Panc1 (cell line): ENCODE data around the gene PYHIN1. TPM values are rescaled to one million over a fixed set of nuclear protein-coding genes. Genes with fewer than 3 reads are reported as not detected.
A peak's percentile ranks its signal among the peaks of the same experiment; 100 is the strongest.

Experiments used
- ATAC-seq: fragments of 200-7000 bp; cut with Tn5 transposase; 2 replicates; pipeline ENCODE4 v1.9.1; 2020; ENCODE audit warnings: mild to moderate bottlenecking, moderate library complexity
- BruUV-seq: library from RNA; stranded (reverse); fragments of 400-500 nt; replicated peaks from 2 replicates; lab custom pipeline; 2021; lab: Mats Ljungman, UMichigan
- CTCF ChIA-PET: fragments of 300-600 bp; sonication (Branson Sonifier 250); formaldehyde crosslinking; loops from one replicate; lab custom pipeline; 2022; ENCODE audit warnings: antibody characterized with exemption; lab: Charles Lee
- POLR2A ChIA-PET: fragments of 300-600 bp; sonication (Branson Sonifier 250); formaldehyde crosslinking; loops from one replicate; lab custom pipeline; 2022; ENCODE audit warnings: antibody characterized with exemption; lab: Charles Lee
- DNase-seq: peaks from one replicate; pipeline ENCODE4 v3.0.0-alpha.2; 2010; ENCODE audit warnings: low read depth, low spot score
- H3K27ac ChIP-seq: 2 replicates; pipeline ENCODE4 v1.5.1; 2011; ENCODE audit warnings: mild to moderate bottlenecking, low read length, inconsistent platforms
- H3K27me3 ChIP-seq: fragments of 200-500 bp; sonication (Bioruptor generic); 2 replicates; pipeline ENCODE4 v1.6.0; 2014; ENCODE audit warnings: low read length, inconsistent platforms; ENCODE audit not compliant: control insufficient read depth, insufficient read depth
- H3K36me3 ChIP-seq: fragments of 200-500 bp; sonication (Bioruptor generic); 2 replicates; pipeline ENCODE4 v1.5.1; 2014; ENCODE audit warnings: inconsistent platforms, mild to moderate bottlenecking, low read length, moderate library complexity; ENCODE audit not compliant: control insufficient read depth, insufficient read depth
- H3K4me1 ChIP-seq: 2 replicates; pipeline ENCODE4 v1.5.1; 2011; ENCODE audit warnings: inconsistent platforms, mild to moderate bottlenecking, low read length, moderate library complexity; ENCODE audit not compliant: control insufficient read depth, insufficient read depth
- H3K4me3 ChIP-seq, 2 experiments: 2 replicates each; pipeline ENCODE4 v1.5.1; 2011 to 2012; ENCODE audit warnings: low read depth in 2 of 2, low read length in 2 of 2, mild to moderate bottlenecking in 2 of 2, inconsistent platforms in 1 of 2, moderate library complexity in 1 of 2
- H3K9me3 ChIP-seq: fragments of 200-500 bp; sonication (Bioruptor generic); 2 replicates; pipeline ENCODE4 v1.5.1; 2014; ENCODE audit warnings: low read depth, mild to moderate bottlenecking, inconsistent platforms, low read length, moderate library complexity; ENCODE audit not compliant: control insufficient read depth, insufficient read depth
- POLR2AphosphoS5 ChIP-seq: IDR thresholded peaks from 2 replicates; pipeline ENCODE4 v1.6.1; 2012; ENCODE audit warnings: mild to moderate bottlenecking, low read depth, low read length, moderate library complexity
- SIN3A ChIP-seq: IDR thresholded peaks from 2 replicates; pipeline ENCODE4 v1.6.1; 2012; ENCODE audit warnings: low read depth, mild to moderate bottlenecking, low read length, moderate library complexity, borderline replicate concordance; ENCODE audit not compliant: insufficient read depth
- TCF7L2 ChIP-seq: IDR thresholded peaks from 2 replicates; pipeline ENCODE4 v1.6.1; 2011; ENCODE audit warnings: mild to moderate bottlenecking, low read depth, low read length, inconsistent platforms
- in situ Hi-C: cut with HindIII; loops from 2 replicates; pipeline ENCODE4 v1.10.0; 2016; ENCODE audit warnings: low sequenced_read_pairs, low pct_unique_long_range_greater_than_20kb
- intact Hi-C: fragments of 100-400 bp; cut with micrococcal nuclease; formaldehyde crosslinking; loops from one replicate; pipeline ENCODE4 v1.10.0; 2022; ENCODE audit not compliant: unreplicated experiment
- total RNA-seq: library from RNA; stranded (reverse); gene quantifications from one replicate; pipeline ENCODE4 v1.2.1, GENCODE V29; 2021; ENCODE audit not compliant: unreplicated experiment
- TF ChIP-seq, protein P1 (sequence below): fragments of 450-650 bp; IDR thresholded peaks from 2 replicates; pipeline ENCODE4 v1.5.1; 2017; ENCODE audit warnings: mild to moderate bottlenecking
- TF ChIP-seq, protein P2 (sequence below), 2 experiments: IDR thresholded peaks; 2 replicates each; pipeline ENCODE4 v1.6.1; 2011 to 2012; ENCODE audit warnings: low read depth in 2 of 2, control low read depth in 1 of 2, low read length in 1 of 2, mild to moderate bottlenecking in 1 of 2, moderate library complexity in 1 of 2; ENCODE audit not compliant: insufficient read depth in 1 of 2

PYHIN1 gene
- total RNA-seq, 1 experiment from 2014 or later = not detected

DNA sequence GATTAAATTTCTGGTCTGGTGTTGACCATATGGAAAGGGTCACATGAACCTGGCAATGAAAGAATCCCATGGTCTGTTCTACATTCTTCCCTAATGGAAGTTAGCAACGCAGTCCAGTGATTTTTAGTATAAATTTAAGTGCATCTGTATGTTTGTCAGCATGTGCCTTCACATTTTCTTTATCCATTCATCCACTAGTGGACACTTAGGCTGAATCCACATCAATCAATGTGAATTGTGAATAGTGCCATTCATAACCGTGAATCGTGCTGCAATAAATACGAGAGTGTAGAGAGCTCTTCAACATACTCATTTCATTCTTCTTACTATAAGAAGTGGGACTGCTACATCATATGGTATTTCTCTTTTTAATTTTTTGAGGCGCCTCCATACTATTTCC, 65.6 kb downstream of the PYHIN1 start:
- ChIA-PET CTCF (no interaction called here), POLR2A (no interaction called here)
- no peaks in the 10 kb centered on the region for H3K4me1 ChIP-seq
- ATAC-seq = no peak
- DNase-seq = no peak
- TF ChIP-seq, protein P1, sequence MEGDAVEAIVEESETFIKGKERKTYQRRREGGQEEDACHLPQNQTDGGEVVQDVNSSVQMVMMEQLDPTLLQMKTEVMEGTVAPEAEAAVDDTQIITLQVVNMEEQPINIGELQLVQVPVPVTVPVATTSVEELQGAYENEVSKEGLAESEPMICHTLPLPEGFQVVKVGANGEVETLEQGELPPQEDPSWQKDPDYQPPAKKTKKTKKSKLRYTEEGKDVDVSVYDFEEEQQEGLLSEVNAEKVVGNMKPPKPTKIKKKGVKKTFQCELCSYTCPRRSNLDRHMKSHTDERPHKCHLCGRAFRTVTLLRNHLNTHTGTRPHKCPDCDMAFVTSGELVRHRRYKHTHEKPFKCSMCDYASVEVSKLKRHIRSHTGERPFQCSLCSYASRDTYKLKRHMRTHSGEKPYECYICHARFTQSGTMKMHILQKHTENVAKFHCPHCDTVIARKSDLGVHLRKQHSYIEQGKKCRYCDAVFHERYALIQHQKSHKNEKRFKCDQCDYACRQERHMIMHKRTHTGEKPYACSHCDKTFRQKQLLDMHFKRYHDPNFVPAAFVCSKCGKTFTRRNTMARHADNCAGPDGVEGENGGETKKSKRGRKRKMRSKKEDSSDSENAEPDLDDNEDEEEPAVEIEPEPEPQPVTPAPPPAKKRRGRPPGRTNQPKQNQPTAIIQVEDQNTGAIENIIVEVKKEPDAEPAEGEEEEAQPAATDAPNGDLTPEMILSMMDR = no peak
- TF ChIP-seq SIN3A = no peak
- no peak for TF ChIP-seq POLR2AphosphoS5
- TF ChIP-seq TCF7L2 = no peak
- TF ChIP-seq, protein P2, sequence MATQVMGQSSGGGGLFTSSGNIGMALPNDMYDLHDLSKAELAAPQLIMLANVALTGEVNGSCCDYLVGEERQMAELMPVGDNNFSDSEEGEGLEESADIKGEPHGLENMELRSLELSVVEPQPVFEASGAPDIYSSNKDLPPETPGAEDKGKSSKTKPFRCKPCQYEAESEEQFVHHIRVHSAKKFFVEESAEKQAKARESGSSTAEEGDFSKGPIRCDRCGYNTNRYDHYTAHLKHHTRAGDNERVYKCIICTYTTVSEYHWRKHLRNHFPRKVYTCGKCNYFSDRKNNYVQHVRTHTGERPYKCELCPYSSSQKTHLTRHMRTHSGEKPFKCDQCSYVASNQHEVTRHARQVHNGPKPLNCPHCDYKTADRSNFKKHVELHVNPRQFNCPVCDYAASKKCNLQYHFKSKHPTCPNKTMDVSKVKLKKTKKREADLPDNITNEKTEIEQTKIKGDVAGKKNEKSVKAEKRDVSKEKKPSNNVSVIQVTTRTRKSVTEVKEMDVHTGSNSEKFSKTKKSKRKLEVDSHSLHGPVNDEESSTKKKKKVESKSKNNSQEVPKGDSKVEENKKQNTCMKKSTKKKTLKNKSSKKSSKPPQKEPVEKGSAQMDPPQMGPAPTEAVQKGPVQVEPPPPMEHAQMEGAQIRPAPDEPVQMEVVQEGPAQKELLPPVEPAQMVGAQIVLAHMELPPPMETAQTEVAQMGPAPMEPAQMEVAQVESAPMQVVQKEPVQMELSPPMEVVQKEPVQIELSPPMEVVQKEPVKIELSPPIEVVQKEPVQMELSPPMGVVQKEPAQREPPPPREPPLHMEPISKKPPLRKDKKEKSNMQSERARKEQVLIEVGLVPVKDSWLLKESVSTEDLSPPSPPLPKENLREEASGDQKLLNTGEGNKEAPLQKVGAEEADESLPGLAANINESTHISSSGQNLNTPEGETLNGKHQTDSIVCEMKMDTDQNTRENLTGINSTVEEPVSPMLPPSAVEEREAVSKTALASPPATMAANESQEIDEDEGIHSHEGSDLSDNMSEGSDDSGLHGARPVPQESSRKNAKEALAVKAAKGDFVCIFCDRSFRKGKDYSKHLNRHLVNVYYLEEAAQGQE (IDR thresholded peaks at IDR 0.05; ENCODE audit: insufficient read depth in 1 of 2, low read depth in 2 of 2, low read length in 1 of 2) = no peak
- no peak overlapping the region for H3K27ac ChIP-seq
- BruUV-seq = no TSS peak
- H3K4me3 ChIP-seq = no peak overlapping the region
- in situ Hi-C loops = no loop called here
- no peaks in the 10 kb centered on the region for H3K9me3 ChIP-seq
- H3K36me3 ChIP-seq = no peaks in the 10 kb centered on the region
- peaks cover 7% of the 10 kb centered on the region for H3K27me3 ChIP-seq
- intact Hi-C loops = loop anchor here (1.0 to 10.0 kb wide), 3 partner anchors 332 to 1032 kb away; no protein-coding TSS in a partner anchor

DNA sequence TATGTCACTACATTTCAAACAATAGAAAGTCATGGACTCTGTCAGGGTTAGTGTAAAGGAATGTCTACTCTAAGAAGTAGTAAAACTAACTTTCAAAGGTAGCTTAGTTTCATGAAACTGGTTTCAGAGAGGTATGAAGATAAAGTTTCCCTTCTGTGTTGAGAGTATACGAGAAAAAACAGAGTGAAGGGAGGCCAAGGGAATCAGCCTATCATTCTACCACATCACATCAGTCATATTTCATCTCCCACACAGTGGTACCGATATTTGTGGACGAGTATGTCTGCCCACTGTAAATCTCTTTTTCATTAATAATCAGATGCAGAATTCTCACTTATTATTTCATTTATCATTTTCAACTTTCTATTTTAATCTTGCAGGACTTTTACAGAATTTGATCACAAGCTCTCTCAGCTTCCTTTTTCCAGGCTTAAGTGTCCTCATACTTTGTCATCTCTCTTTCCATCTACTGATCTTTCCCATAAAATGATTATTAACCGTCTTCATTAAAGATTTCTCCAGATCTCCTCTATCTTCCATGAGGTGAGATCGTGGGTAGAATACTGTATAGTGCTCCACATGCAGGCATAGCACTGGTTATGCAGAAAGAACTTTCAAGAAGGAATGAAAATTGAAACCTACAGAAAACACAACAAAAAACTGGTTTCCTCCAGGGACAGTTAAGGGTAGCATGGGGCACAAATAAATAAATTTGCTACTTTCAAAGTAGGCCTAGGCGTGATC, 66.9 kb downstream of the PYHIN1 start:
- no TSS peak for BruUV-seq
- Histone ChIP-seq H3K9me3 (no peaks in the 10 kb centered on the region), H3K27ac (no peak overlapping the region), H3K36me3 (no peaks in the 10 kb centered on the region), H3K4me1 (no peaks in the 10 kb centered on the region), H3K27me3 (peaks cover 7% of the 10 kb centered on the region), H3K4me3 (no peak overlapping the region; a peak in 1 of 4 replicates)
- TF ChIP-seq SIN3A (no peak), POLR2AphosphoS5 (no peak), TCF7L2 (no peak)
- TF ChIP-seq, protein P2 (IDR thresholded peaks at IDR 0.05; ENCODE audit: insufficient read depth in 1 of 2, low read depth in 2 of 2, low read length in 1 of 2) = no peak
- TF ChIP-seq, protein P1 = no peak
- intact Hi-C loops (loop anchor here (10.0 kb wide), 2 partner anchors 333 to 1033 kb away; no protein-coding TSS in a partner anchor), in situ Hi-C loops (no loop called here)
- DNase-seq (no peak), ATAC-seq (peak; percentile 56; the same call in 1 of the 2 replicates)
- ChIA-PET CTCF (interaction anchor here (0.5 to 1.0 kb wide), 5 partner anchors 23 to 891 kb away, joined by 3 to 7 read pairs (median 3); no protein-coding TSS in a partner anchor), POLR2A (no interaction called here)
